GM12878 (cell line): Measurements from ENCODE around the gene ING5. TPM values are rescaled to one million over a fixed set of nuclear protein-coding genes. Genes with fewer than 3 reads are reported as not detected.

Experiments
- ATAC-seq: fragments of 200-7000 bp; cut with Tn5 transposase; 3 replicates; pipeline ENCODE4 v1.9.1; 2020; ENCODE audit warnings: mild to moderate bottlenecking, moderate library complexity
- BruUV-seq: library from RNA; stranded (reverse); fragments of 400-500 nt; replicated peaks from 2 replicates; lab custom pipeline; 2021; lab: Mats Ljungman, UMichigan
- CTCF ChIA-PET: fragments of 300-600 bp; sonication (Branson Sonifier 250); formaldehyde crosslinking; extraction: SDS; loops from one replicate; lab custom pipeline; 2021; ENCODE audit warnings: inconsistent platforms; lab: Yijun Ruan, JAX
- POLR2A ChIA-PET: fragments of 350-600 bp; formaldehyde crosslinking; extraction: SDS; loops from one replicate; lab custom pipeline; 2021; ENCODE audit warnings: inconsistent platforms; lab: Charles Lee
- RAD21 ChIA-PET: fragments of 300-600 bp; sonication (Branson Sonifier 250); formaldehyde crosslinking; loops from one replicate; lab custom pipeline; 2023; ENCODE audit warnings: antibody characterized with exemption; ENCODE audit not compliant: unreplicated experiment; lab: Charles Lee
- SMC1A ChIA-PET: fragments of 300-600 bp; sonication (Branson Sonifier 250); formaldehyde crosslinking; loops from one replicate; lab custom pipeline; 2023; ENCODE audit not compliant: unreplicated experiment, uncharacterized antibody; lab: Charles Lee
- DNase-seq: peaks from one replicate; pipeline ENCODE4 v3.0.0-alpha.2; 2011; ENCODE audit warnings: low read depth, low spot score
- FAIRE-seq: peaks from 3 replicates; lab custom pipeline; 2011; peaks lifted over from hg19 to GRCh38; lab: Jason Lieb, UNC
- H2AFZ ChIP-seq: 2 replicates; pipeline ENCODE4 v1.6.0; 2011; ENCODE audit warnings: low read depth, low read length, control low read depth; ENCODE audit not compliant: control insufficient read depth
- H3K27ac ChIP-seq: 2 replicates; pipeline ENCODE4 v1.5.1; 2011; ENCODE audit warnings: control low read depth; ENCODE audit not compliant: control insufficient read depth, insufficient read depth
- H3K27me3 ChIP-seq, 2 experiments: replicated peaks in 1 of 2; 2 replicates each; pipeline versions ENCODE4 v1.6.0 to v1.6.1; 2011; ENCODE audit warnings: low read length in 1 of 2; ENCODE audit not compliant: control insufficient read depth in 2 of 2, insufficient read depth in 2 of 2
- H3K36me3 ChIP-seq, 2 experiments: 2 replicates each; pipeline ENCODE4 v1.5.1; 2011; ENCODE audit warnings: low read length in 1 of 2; ENCODE audit not compliant: control insufficient read depth in 2 of 2, insufficient read depth in 2 of 2
- H3K4me1 ChIP-seq: 2 replicates; pipeline ENCODE4 v1.6.1; 2011; ENCODE audit warnings: mild to moderate bottlenecking, low read length, moderate library complexity, mixed read lengths; ENCODE audit not compliant: control insufficient read depth, insufficient read depth
- H3K4me2 ChIP-seq: 2 replicates; pipeline ENCODE4 v1.6.0; 2011; ENCODE audit warnings: control low read depth; ENCODE audit not compliant: control insufficient read depth, insufficient read depth
- H3K4me3 ChIP-seq: fragments of 200-600 bp; sonication (generic); 2 replicates; pipeline ENCODE4 v1.5.1; 2016
- H3K79me2 ChIP-seq: 2 replicates; pipeline ENCODE4 v1.6.0; 2011; ENCODE audit warnings: low read length; ENCODE audit not compliant: control insufficient read depth, insufficient read depth
- H3K9ac ChIP-seq: 2 replicates; pipeline ENCODE4 v1.8.0; 2011; ENCODE audit warnings: low read length, control low read depth, mixed read lengths; ENCODE audit not compliant: control insufficient read depth, insufficient read depth
- H3K9me3 ChIP-seq: replicated peaks from 3 replicates; pipeline ENCODE4 v1.5.1; 2011; ENCODE audit warnings: mild to moderate bottlenecking, low read length; ENCODE audit not compliant: control insufficient read depth, insufficient read depth
- H4K20me1 ChIP-seq: 2 replicates; pipeline ENCODE4 v1.6.0; 2011; ENCODE audit not compliant: control insufficient read depth, insufficient read depth
- CHD1 ChIP-seq: IDR thresholded peaks from 2 replicates; pipeline ENCODE4 v1.6.1; 2012; ENCODE audit warnings: low read depth, low read length, improper control_type of control experiment
- HDGF ChIP-seq: fragments of 450-650 bp; IDR thresholded peaks from 2 replicates; pipeline ENCODE4 v1.6.1; 2016; ENCODE audit warnings: antibody characterized with exemption
- HSF1 ChIP-seq: fragments of 150-350 bp; IDR thresholded peaks from 2 replicates; pipeline ENCODE4 v1.6.1; 2014; ENCODE audit warnings: mild to moderate bottlenecking, low read depth, low read length
- KLF5 ChIP-seq: fragments of 450-650 bp; IDR thresholded peaks from 2 replicates; pipeline ENCODE4 v1.6.1; 2014; ENCODE audit warnings: mild to moderate bottlenecking; ENCODE audit not compliant: partially characterized antibody
- MYB ChIP-seq: fragments of 150-350 bp; IDR thresholded peaks from 2 replicates; pipeline ENCODE4 v1.6.1; 2014; ENCODE audit warnings: mild to moderate bottlenecking, low read depth, low read length, borderline replicate concordance
- NFYB ChIP-seq: IDR thresholded peaks from 2 replicates; pipeline ENCODE4 v1.6.1; 2011; ENCODE audit warnings: low read depth, mild to moderate bottlenecking, low read length, improper control_type of control experiment, moderate library complexity; ENCODE audit not compliant: insufficient read depth
- NR2F1 ChIP-seq: fragments of 450-650 bp; conservative IDR thresholded peaks from 2 replicates; pipeline ENCODE4 v1.6.1; 2017; ENCODE audit warnings: mild to moderate bottlenecking
- POLR2A ChIP-seq: IDR thresholded peaks from 2 replicates; pipeline ENCODE4 v1.6.1; 2011; ENCODE audit warnings: low read depth, mild to moderate bottlenecking, low read length
- POLR2AphosphoS5 ChIP-seq: IDR thresholded peaks from 2 replicates; pipeline ENCODE4 v1.6.1; 2011; ENCODE audit warnings: mild to moderate bottlenecking, low read length, inconsistent platforms
- RFX5 ChIP-seq: IDR thresholded peaks from 2 replicates; pipeline ENCODE4 v1.6.1; 2011; ENCODE audit warnings: low read depth, low read length, improper control_type of control experiment
- TCF12 ChIP-seq: IDR thresholded peaks from 2 replicates; pipeline ENCODE4 v1.6.1; 2011; ENCODE audit warnings: low read depth, mild to moderate bottlenecking, low read length
- ZNF217 ChIP-seq: fragments of 450-650 bp; IDR thresholded peaks from 2 replicates; pipeline ENCODE4 v1.6.1; 2017; ENCODE audit warnings: antibody characterized with exemption, mild to moderate bottlenecking
- WGBS: methylation state at CpG from one replicate; pipeline ENCODE4 v1.1.6; 2016; ENCODE audit warnings: low lambda C conversion rate; ENCODE audit not compliant: insufficient replicate concordance, insufficient coverage; ENCODE audit errors: missing lambda C conversion rate; 5-methylcytosine and 5-hydroxymethylcytosine counted together
- in situ Hi-C: fragments of 300-500 bp; cut with MboI; formaldehyde crosslinking; loops from 9 replicates; pipeline ENCODE4 v1.14.3; 2018; ENCODE audit warnings: mixed read lengths
- intact Hi-C: fragments of 100-400 bp; cut with micrococcal nuclease; formaldehyde crosslinking; loops from one replicate; pipeline ENCODE4 v1.14.2; 2022; ENCODE audit not compliant: unreplicated experiment
- polyA plus RNA-seq, 11 experiments: library from polyadenylated mRNA; depleted of rRNA in 4 of 11; unstranded in 6 of 11; stranded (reverse) in 5 of 11; fragments of >200 nt; fragmentation: Nextera tagmentation in 4 of 11; fragmentation: Illumina TruSeq in 1 of 11; extraction: Ambion mirVana in 4 of 11; extraction: Trizol in 1 of 11; gene quantifications; 1 replicate in 1 of 11; 2 replicates in 10 of 11; pipeline versions ENCODE4 v1.2.1 to v1.2.3, GENCODE V29; 2011 to 2016; ENCODE audit warnings: inconsistent platforms in 2 of 11, missing spikeins in 2 of 11, low read depth in 1 of 11
- total RNA-seq, 4 experiments: library from RNA; depleted of rRNA in 3 of 4; stranded (reverse); fragments of >200 nt in 3 of 4; fragmentation: Illumina TruSeq in 1 of 4; extraction: Trizol in 1 of 4; gene quantifications; 2 replicates each; pipeline versions ENCODE4 v1.2.1 to v1.2.3, GENCODE V29; 2013 to 2021
- TF ChIP-seq, protein P1 (sequence below): IDR thresholded peaks from 2 replicates; pipeline ENCODE4 v1.6.1; 2012; ENCODE audit warnings: mild to moderate bottlenecking, low read depth, low read length

The ING5 gene
- total and polyA plus RNA-seq, 10 of the 15 experiments (the other 5 are each of a cell fraction or from before 2014, with no cell fraction given), result 10.0 to 46.1 (median 27.2) TPM

GRCh38 chr2:241762321-241762932, 60.6 kb downstream of the ING5 start (continued):
- TF ChIP-seq, protein P1, sequence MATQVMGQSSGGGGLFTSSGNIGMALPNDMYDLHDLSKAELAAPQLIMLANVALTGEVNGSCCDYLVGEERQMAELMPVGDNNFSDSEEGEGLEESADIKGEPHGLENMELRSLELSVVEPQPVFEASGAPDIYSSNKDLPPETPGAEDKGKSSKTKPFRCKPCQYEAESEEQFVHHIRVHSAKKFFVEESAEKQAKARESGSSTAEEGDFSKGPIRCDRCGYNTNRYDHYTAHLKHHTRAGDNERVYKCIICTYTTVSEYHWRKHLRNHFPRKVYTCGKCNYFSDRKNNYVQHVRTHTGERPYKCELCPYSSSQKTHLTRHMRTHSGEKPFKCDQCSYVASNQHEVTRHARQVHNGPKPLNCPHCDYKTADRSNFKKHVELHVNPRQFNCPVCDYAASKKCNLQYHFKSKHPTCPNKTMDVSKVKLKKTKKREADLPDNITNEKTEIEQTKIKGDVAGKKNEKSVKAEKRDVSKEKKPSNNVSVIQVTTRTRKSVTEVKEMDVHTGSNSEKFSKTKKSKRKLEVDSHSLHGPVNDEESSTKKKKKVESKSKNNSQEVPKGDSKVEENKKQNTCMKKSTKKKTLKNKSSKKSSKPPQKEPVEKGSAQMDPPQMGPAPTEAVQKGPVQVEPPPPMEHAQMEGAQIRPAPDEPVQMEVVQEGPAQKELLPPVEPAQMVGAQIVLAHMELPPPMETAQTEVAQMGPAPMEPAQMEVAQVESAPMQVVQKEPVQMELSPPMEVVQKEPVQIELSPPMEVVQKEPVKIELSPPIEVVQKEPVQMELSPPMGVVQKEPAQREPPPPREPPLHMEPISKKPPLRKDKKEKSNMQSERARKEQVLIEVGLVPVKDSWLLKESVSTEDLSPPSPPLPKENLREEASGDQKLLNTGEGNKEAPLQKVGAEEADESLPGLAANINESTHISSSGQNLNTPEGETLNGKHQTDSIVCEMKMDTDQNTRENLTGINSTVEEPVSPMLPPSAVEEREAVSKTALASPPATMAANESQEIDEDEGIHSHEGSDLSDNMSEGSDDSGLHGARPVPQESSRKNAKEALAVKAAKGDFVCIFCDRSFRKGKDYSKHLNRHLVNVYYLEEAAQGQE, result no peak

DNA sequence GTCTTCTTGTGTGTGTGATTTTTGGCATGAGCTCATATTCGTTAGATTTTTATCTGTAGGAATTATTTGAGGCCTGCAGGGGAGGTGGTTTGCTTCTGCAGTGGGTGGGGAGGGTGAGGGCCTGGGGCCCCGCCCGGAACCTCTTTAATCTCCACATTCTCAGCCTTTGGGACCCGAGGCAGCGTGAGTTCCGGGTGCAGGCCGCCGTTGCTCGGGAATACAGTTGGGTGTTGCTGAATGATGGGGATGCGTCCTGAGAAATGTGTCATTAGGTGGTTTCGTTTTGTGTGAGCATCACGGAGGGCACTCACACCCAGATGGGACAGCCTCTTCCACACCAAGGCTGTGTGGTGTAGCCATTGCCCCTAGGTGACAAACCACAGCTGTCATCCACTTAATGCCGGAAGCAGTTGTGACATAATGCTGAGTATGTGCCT, 61.1 kb downstream of the ING5 start:
- ATAC-seq, result peak; percentile 99
- Histone ChIP-seq H4K20me1 (no peaks in the 10 kb centered on the region), H3K9me3 (no peaks in the 10 kb centered on the region), H3K4me3 (no peak overlapping the region), H3K4me1 (peaks cover 11% of the 10 kb centered on the region), H3K79me2 (no peaks in the 10 kb centered on the region), H3K27ac (peak overlapping the region; percentile 57), H3K4me2 (no peak overlapping the region), H3K36me3 (peaks cover 5 to 13% of the 10 kb centered on the region in 2 experiments; a peak in 3 of 4 replicates), H3K27me3 (no peaks in the 10 kb centered on the region), H2AFZ (no peak overlapping the region), H3K9ac (no peak overlapping the region; the same call in 1 of the 2 replicates)
- ChIA-PET SMC1A (interaction anchor here (0.9 to 1.6 kb wide), 4 partner anchors 21 to 116 kb away, joined by 5 to 7 read pairs (median 6); no protein-coding TSS in a partner anchor), CTCF (interaction anchor here (0.7 to 1.2 kb wide), 3 partner anchors 23 to 701 kb away, joined by 3 to 5 read pairs (median 4); no protein-coding TSS in a partner anchor), RAD21 (interaction anchor here (0.7 to 1.5 kb wide), 4 partner anchors 10 to 79 kb away, joined by 3 to 9 read pairs (median 4); partner anchors contain the start of gene ING5), POLR2A (interaction anchor here (1.0 to 1.5 kb wide), 2 partner anchors 48 to 82 kb away, joined by 6 to 11 read pairs; no protein-coding TSS in a partner anchor)
- 70% methylated on average over 13 of the region's 13 CpGs for WGBS
- peak; percentile 72 for FAIRE-seq
- in situ Hi-C loops, result no loop called here
- BruUV-seq, result no TSS peak
- DNase-seq, result peak; percentile 21
- intact Hi-C loops, result no loop called here
- no peak for TF ChIP-seq KLF5
- peak; percentile 94 for TF ChIP-seq TCF12
- no peak for TF ChIP-seq ZNF217
- no peak for TF ChIP-seq POLR2AphosphoS5
- TF ChIP-seq HDGF, result no peak
- no peak for TF ChIP-seq MYB
- no peak for TF ChIP-seq HSF1
- TF ChIP-seq NFYB, result no peak
- peak; percentile 44; the same call in 1 of the 2 replicates for TF ChIP-seq POLR2A
- no peak for TF ChIP-seq CHD1
- no peak for TF ChIP-seq RFX5
- peak; percentile 67 for TF ChIP-seq NR2F1
